GM23248 (cell line): Measurements from ENCODE around the gene ESYT2.

Experiments
- EZH2 ChIP-seq: fragments of 200-600 bp; sonication (generic); IDR thresholded peaks from 2 replicates; pipeline ENCODE4 v1.6.1; 2018; ENCODE audit warnings: antibody characterized with exemption, mild to moderate bottlenecking; ENCODE audit not compliant: insufficient read depth, poor library complexity, severe bottlenecking
- EZH2phosphoT487 ChIP-seq: fragments of 200-600 bp; sonication (generic); IDR thresholded peaks from 2 replicates; pipeline ENCODE4 v1.6.1; 2018; ENCODE audit warnings: antibody characterized with exemption, moderate library complexity, mild to moderate bottlenecking, low read depth; ENCODE audit not compliant: insufficient read depth

GRCh38 chr7:158795272-158795671, 34.0 kb downstream of the ESYT2 start:
- TF ChIP-seq EZH2 (no peak), EZH2phosphoT487 (no peak)
